IMR-90 (cell line): Measurements from ENCODE around the gene PCDHA12. TPM values are rescaled to one million over a fixed set of nuclear protein-coding genes. Genes with fewer than 3 reads are reported as not detected.

Experiments
- ATAC-seq: fragments of 200-7000 bp; cut with Tn5 transposase; 2 replicates; pipeline ENCODE4 v1.9.1; 2020; ENCODE audit warnings: low read depth, mild to moderate bottlenecking, moderate library complexity
- BruUV-seq: library from RNA; stranded (reverse); fragments of 400-500 nt; replicated peaks from 2 replicates; lab custom pipeline; 2021; lab: Mats Ljungman, UMichigan
- CTCF ChIA-PET: fragments of 300-600 bp; formaldehyde crosslinking; extraction: SDS; loops from one replicate; lab custom pipeline; 2021; ENCODE audit warnings: antibody characterized with exemption; lab: Yijun Ruan, JAX
- POLR2A ChIA-PET: fragments of 300-600 bp; sonication (Branson Sonifier 250); formaldehyde crosslinking; loops from one replicate; lab custom pipeline; 2022; ENCODE audit warnings: antibody characterized with exemption; ENCODE audit not compliant: unreplicated experiment; lab: Charles Lee
- DNase-seq: peaks from one replicate; pipeline ENCODE4 v3.0.0; 2013
- H2AFZ ChIP-seq: replicated peaks from 2 replicates; pipeline ENCODE3; 2013; ENCODE audit warnings: low read length, mild to moderate bottlenecking; ENCODE audit not compliant: poor library complexity
- H2AK5ac ChIP-seq: 2 replicates; pipeline ENCODE4 v1.6.1; 2013; ENCODE audit warnings: low read depth, low read length, inconsistent platforms
- H2AK9ac ChIP-seq: replicated peaks from 2 replicates; pipeline ENCODE3; 2013; ENCODE audit warnings: mild to moderate bottlenecking, low read depth, low read length, moderate library complexity; ENCODE audit not compliant: poor library complexity
- H2BK120ac ChIP-seq: 2 replicates; pipeline ENCODE4 v1.6.1; 2013; ENCODE audit warnings: low read depth, low read length, inconsistent platforms
- H2BK15ac ChIP-seq: 3 replicates; pipeline ENCODE4 v1.6.1; 2013; ENCODE audit warnings: low read depth, low read length, inconsistent platforms
- H2BK20ac ChIP-seq: 2 replicates; pipeline ENCODE4 v1.6.1; 2013; ENCODE audit warnings: low read depth, mild to moderate bottlenecking, inconsistent platforms, low read length, moderate library complexity
- H2BK5ac ChIP-seq: 2 replicates; pipeline ENCODE4 v1.6.1; 2013; ENCODE audit warnings: mild to moderate bottlenecking, low read depth, low read length, inconsistent platforms; ENCODE audit not compliant: poor library complexity, severe bottlenecking
- H3K14ac ChIP-seq: replicated peaks from 2 replicates; pipeline ENCODE4 v1.6.1; 2013; ENCODE audit warnings: low read depth, low read length, inconsistent platforms
- H3K18ac ChIP-seq: 2 replicates; pipeline ENCODE4 v1.6.1; 2013; ENCODE audit warnings: low read depth, low read length, control low read depth
- H3K23ac ChIP-seq: 2 replicates; pipeline ENCODE4 v1.6.1; 2013; ENCODE audit warnings: low read depth, low read length, inconsistent platforms
- H3K27ac ChIP-seq: 2 replicates; pipeline ENCODE4 v1.5.1; 2013; ENCODE audit warnings: mild to moderate bottlenecking, control low read depth, low read length; ENCODE audit not compliant: insufficient read depth
- H3K27me3 ChIP-seq: 2 replicates; pipeline ENCODE4 v1.6.1; 2013; ENCODE audit warnings: low read length; ENCODE audit not compliant: control insufficient read depth, insufficient read depth
- H3K36me3 ChIP-seq: 2 replicates; pipeline ENCODE4 v1.6.1; 2013; ENCODE audit warnings: low read length, mixed read lengths; ENCODE audit not compliant: control insufficient read depth, insufficient read depth
- H3K4ac ChIP-seq: 2 replicates; pipeline ENCODE4 v1.6.1; 2013; ENCODE audit warnings: low read depth, low read length, inconsistent platforms
- H3K4me1 ChIP-seq: 2 replicates; pipeline ENCODE4 v1.6.1; 2013; ENCODE audit warnings: low read length, mixed read lengths; ENCODE audit not compliant: control insufficient read depth, insufficient read depth
- H3K4me2 ChIP-seq: 2 replicates; pipeline ENCODE4 v1.6.1; 2013; ENCODE audit warnings: low read depth, mild to moderate bottlenecking, control low read depth, low read length, moderate library complexity
- H3K4me3 ChIP-seq: 2 replicates; pipeline ENCODE4 v1.5.1; 2013; ENCODE audit warnings: low read depth, mild to moderate bottlenecking, control low read depth, low read length, moderate library complexity; ENCODE audit not compliant: insufficient read depth
- H3K56ac ChIP-seq: 2 replicates; pipeline ENCODE4 v1.6.1; 2013; ENCODE audit warnings: low read length, inconsistent platforms; ENCODE audit not compliant: insufficient read depth; ENCODE audit errors: extremely low read depth
- H3K79me1 ChIP-seq, 2 experiments: 2 replicates each; pipeline ENCODE4 v1.6.1; 2013; ENCODE audit warnings: low read length in 2 of 2, inconsistent platforms in 1 of 2, low read depth in 1 of 2
- H3K9ac ChIP-seq: 2 replicates; pipeline ENCODE4 v1.6.1; 2013; ENCODE audit warnings: low read depth, low read length, control low read depth
- H3K9me1 ChIP-seq: 2 replicates; pipeline ENCODE4 v1.6.1; 2013; ENCODE audit warnings: low read length, inconsistent platforms; ENCODE audit not compliant: insufficient read depth
- H3K9me3 ChIP-seq: 2 replicates; pipeline ENCODE4 v1.6.1; 2013; ENCODE audit warnings: low read length; ENCODE audit not compliant: control insufficient read depth, insufficient read depth
- H4K20me1 ChIP-seq: 2 replicates; pipeline ENCODE4 v1.6.1; 2013; ENCODE audit warnings: low read length, inconsistent platforms; ENCODE audit not compliant: insufficient read depth
- H4K5ac ChIP-seq: 2 replicates; pipeline ENCODE4 v1.6.1; 2013; ENCODE audit warnings: mild to moderate bottlenecking, low read depth, low read length, control low read depth
- H4K8ac ChIP-seq, 2 experiments: 2 replicates each; pipeline ENCODE4 v1.6.1; 2013; ENCODE audit warnings: low read depth in 2 of 2, low read length in 2 of 2, control low read depth in 1 of 2, inconsistent platforms in 1 of 2
- H4K91ac ChIP-seq: 2 replicates; pipeline ENCODE4 v1.6.1; 2013; ENCODE audit warnings: low read depth, low read length, inconsistent platforms; ENCODE audit not compliant: insufficient read depth
- BHLHE40 ChIP-seq: fragments of 150-350 bp; IDR thresholded peaks from 2 replicates; pipeline ENCODE4 v1.6.1; 2016; ENCODE audit warnings: mild to moderate bottlenecking, low read depth, low read length
- CEBPB ChIP-seq: IDR thresholded peaks from 2 replicates; pipeline ENCODE4 v1.6.1; 2012; ENCODE audit warnings: low read depth, low read length, improper control_type of control experiment
- CHD1 ChIP-seq: IDR thresholded peaks from 2 replicates; pipeline ENCODE4 v1.6.1; 2012; ENCODE audit warnings: low read depth, low read length, improper control_type of control experiment
- CTCF ChIP-seq: conservative IDR thresholded peaks from 2 replicates; pipeline ENCODE4 v1.5.1; 2012; ENCODE audit warnings: mild to moderate bottlenecking, low read depth, low read length, improper control_type of control experiment
- FOS ChIP-seq: fragments of 150-350 bp; IDR thresholded peaks from 2 replicates; pipeline ENCODE4 v1.6.1; 2016; ENCODE audit warnings: low read depth, low read length
- MAFK ChIP-seq: IDR thresholded peaks from 2 replicates; pipeline ENCODE4 v1.6.1; 2012; ENCODE audit warnings: low read depth, low read length, improper control_type of control experiment
- MAZ ChIP-seq: IDR thresholded peaks from 2 replicates; pipeline ENCODE4 v1.6.1; 2012; ENCODE audit warnings: low read depth, mild to moderate bottlenecking, low read length, improper control_type of control experiment, moderate library complexity, borderline replicate concordance
- MXI1 ChIP-seq: IDR thresholded peaks from 2 replicates; pipeline ENCODE4 v1.6.1; 2012; ENCODE audit warnings: low read depth, mild to moderate bottlenecking, low read length, moderate library complexity, borderline replicate concordance
- NFE2L2 ChIP-seq: fragments of 150-350 bp; IDR thresholded peaks from 2 replicates; pipeline ENCODE4 v1.6.1; 2016; ENCODE audit warnings: low read depth, mild to moderate bottlenecking, low read length
- RAD21 ChIP-seq: IDR thresholded peaks from 2 replicates; pipeline ENCODE4 v1.6.1; 2012; ENCODE audit warnings: low read length, improper control_type of control experiment
- RCOR1 ChIP-seq: IDR thresholded peaks from 2 replicates; pipeline ENCODE4 v1.6.1; 2012; ENCODE audit warnings: mild to moderate bottlenecking, low read length, improper control_type of control experiment; ENCODE audit not compliant: insufficient replicate concordance
- SMC3 ChIP-seq: fragments of 150-350 bp; IDR thresholded peaks from 2 replicates; pipeline ENCODE4 v1.6.1; 2016; ENCODE audit warnings: low read depth, mild to moderate bottlenecking, antibody characterized with exemption, low read length, moderate library complexity
- USF2 ChIP-seq: fragments of 150-350 bp; IDR thresholded peaks from 2 replicates; pipeline ENCODE4 v1.6.1; 2017; ENCODE audit warnings: mild to moderate bottlenecking, antibody characterized with exemption, low read length, low read depth
- WGBS, 2 experiments: methylation state at CpG; one replicate each; pipeline versions ENCODE4 v1.1.5 to v1.1.7; 2013; ENCODE audit warnings: missing lambda C conversion rate in 2 of 2; ENCODE audit not compliant: insufficient read length in 1 of 2; ENCODE audit errors: extremely low coverage in 2 of 2; 5-methylcytosine and 5-hydroxymethylcytosine counted together
- dilution Hi-C: fragments of 300-500 bp; cut with HindIII; formaldehyde crosslinking; loops from one replicate; pipeline ENCODE4 v1.14.3; 2018; ENCODE audit warnings: low sequenced_read_pairs; ENCODE audit not compliant: unreplicated experiment
- in situ Hi-C: fragments of 300-500 bp; cut with MboI; formaldehyde crosslinking; loops from 3 replicates; pipeline ENCODE4 v1.14.3; 2019; ENCODE audit warnings: low sequenced_read_pairs, inconsistent platforms, mixed read lengths
- intact Hi-C: fragments of 100-400 bp; cut with micrococcal nuclease; formaldehyde crosslinking; loops from 2 replicates; pipeline ENCODE4 v1.10.0; 2022
- polyA plus RNA-seq, 3 experiments: library from polyadenylated mRNA; depleted of rRNA; stranded (reverse); fragments of >200 nt; gene quantifications; 2 replicates each; pipeline ENCODE4 v1.2.3, GENCODE V29; 2012; ENCODE audit warnings: low replicate concordance in 1 of 3
- total RNA-seq: library from RNA; depleted of rRNA; stranded (reverse); fragments of >200 nt; gene quantifications from 2 replicates; pipeline ENCODE4 v1.2.3, GENCODE V29; 2012
- TF ChIP-seq, protein P1 (sequence below): fragments of 150-350 bp; IDR thresholded peaks from 2 replicates; pipeline ENCODE4 v1.6.1; 2016; ENCODE audit warnings: low read depth, mild to moderate bottlenecking, low read length, moderate library complexity, borderline replicate concordance

PCDHA12 gene
- total and polyA plus RNA-seq, 2 of the 4 experiments (the other 2 are of a cell fraction): not detected

DNA sequence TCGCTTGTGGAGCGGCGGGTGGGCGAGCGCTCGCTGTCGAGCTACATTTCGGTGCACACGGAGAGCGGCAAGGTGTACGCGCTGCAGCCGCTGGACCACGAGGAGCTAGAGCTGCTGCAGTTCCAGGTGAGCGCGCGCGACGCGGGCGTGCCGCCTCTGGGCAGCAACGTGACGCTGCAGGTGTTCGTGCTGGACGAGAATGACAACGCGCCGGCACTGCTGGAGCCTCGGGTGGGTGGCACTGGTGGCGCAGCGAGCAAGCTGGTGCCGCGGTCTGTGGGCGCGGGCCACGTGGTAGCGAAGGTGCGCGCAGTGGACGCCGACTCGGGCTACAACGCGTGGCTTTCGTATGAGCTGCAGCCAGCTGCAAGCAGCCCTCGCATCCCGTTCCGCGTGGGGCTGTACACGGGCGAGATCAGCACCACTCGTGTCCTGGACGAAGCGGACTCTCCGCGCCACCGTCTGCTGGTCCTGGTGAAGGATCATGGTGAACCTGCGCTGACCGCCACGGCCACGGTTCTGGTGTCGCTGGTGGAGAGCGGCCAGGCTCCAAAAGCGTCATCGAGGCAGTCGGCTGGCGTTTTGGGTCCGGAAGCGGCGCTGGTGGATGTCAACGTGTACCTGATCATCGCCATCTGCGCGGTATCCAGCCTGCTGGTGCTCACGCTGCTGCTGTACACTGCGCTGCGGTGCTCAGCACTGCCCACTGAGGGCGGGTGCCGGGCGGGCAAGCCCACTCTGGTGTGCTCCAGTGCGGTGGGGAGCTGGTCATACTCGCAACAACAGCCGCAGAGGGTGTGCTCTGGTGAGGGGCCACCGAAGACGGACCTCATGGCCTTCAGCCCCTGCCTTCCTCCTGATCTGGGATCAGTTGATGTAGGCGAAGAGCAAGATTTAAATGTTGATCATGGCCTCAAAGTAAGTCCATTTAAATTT lies 32.0 kb upstream of the PCDHA12 start:
- no peak overlapping the region for H3K4ac ChIP-seq
- no TSS peak for BruUV-seq
- no peaks in the 10 kb centered on the region for H3K9me1 ChIP-seq
- no peak overlapping the region for H4K8ac ChIP-seq
- intact Hi-C loops (no loop called here), in situ Hi-C loops (no loop called here), dilution Hi-C loops (no loop called here)
- no peak for ATAC-seq
- no peak overlapping the region for H2AK5ac ChIP-seq
- H3K27me3 ChIP-seq: no peaks in the 10 kb centered on the region
- no peak for TF ChIP-seq RAD21
- TF ChIP-seq USF2: no peak
- TF ChIP-seq CEBPB: no peak
- TF ChIP-seq FOS: no peak
- no peak for TF ChIP-seq MAFK
- TF ChIP-seq NFE2L2: no peak
- no peak for TF ChIP-seq MXI1
- TF ChIP-seq SMC3: no peak
- TF ChIP-seq BHLHE40: no peak
- TF ChIP-seq RCOR1: no peak
- no peak for TF ChIP-seq MAZ
- TF ChIP-seq CTCF: no peak
- TF ChIP-seq, protein P1, sequence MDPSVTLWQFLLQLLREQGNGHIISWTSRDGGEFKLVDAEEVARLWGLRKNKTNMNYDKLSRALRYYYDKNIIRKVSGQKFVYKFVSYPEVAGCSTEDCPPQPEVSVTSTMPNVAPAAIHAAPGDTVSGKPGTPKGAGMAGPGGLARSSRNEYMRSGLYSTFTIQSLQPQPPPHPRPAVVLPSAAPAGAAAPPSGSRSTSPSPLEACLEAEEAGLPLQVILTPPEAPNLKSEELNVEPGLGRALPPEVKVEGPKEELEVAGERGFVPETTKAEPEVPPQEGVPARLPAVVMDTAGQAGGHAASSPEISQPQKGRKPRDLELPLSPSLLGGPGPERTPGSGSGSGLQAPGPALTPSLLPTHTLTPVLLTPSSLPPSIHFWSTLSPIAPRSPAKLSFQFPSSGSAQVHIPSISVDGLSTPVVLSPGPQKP: no peak
- no peak for TF ChIP-seq CHD1
- no peak overlapping the region for H2BK15ac ChIP-seq
- no peak overlapping the region for H3K18ac ChIP-seq
- no peaks in the 10 kb centered on the region for H3K4me1 ChIP-seq
- H3K14ac ChIP-seq: no peak overlapping the region
- no peak overlapping the region for H4K91ac ChIP-seq
- no peak overlapping the region for H3K27ac ChIP-seq
- H2AFZ ChIP-seq: no peak overlapping the region
- no peak overlapping the region for H3K23ac ChIP-seq
- H3K56ac ChIP-seq: no peak overlapping the region
- no peak overlapping the region for H4K5ac ChIP-seq
- no peak overlapping the region for H2BK5ac ChIP-seq
- H2BK120ac ChIP-seq: no peak overlapping the region
- H3K79me1 ChIP-seq: no peaks in the 10 kb centered on the region
- H2BK20ac ChIP-seq: no peak overlapping the region
- no peak overlapping the region for H3K4me2 ChIP-seq
- no peaks in the 10 kb centered on the region for H4K20me1 ChIP-seq
- H3K4me3 ChIP-seq: no peak overlapping the region
- POLR2A ChIA-PET: no interaction called here
- H2AK9ac ChIP-seq: no peak overlapping the region
- peaks cover 14% of the 10 kb centered on the region for H3K9me3 ChIP-seq
- CTCF ChIA-PET: no interaction called here
- H3K9ac ChIP-seq: no peak overlapping the region
- WGBS, 2 experiments: 53% methylated on average over 48 of the region's 87 CpGs; no CpG with 5 or more reads in 1 of the 2 experiments
- no peaks in the 10 kb centered on the region for H3K36me3 ChIP-seq
- DNase-seq: no peak
